Stomach (tissue), 9 donors: Measurements from ENCODE around the gene RPS6KA1. TPM values are rescaled to one million over a fixed set of nuclear protein-coding genes. Genes with fewer than 3 reads are reported as not detected.

Experiments used
- DNase-seq, 2 donors: peaks; one replicate each; pipeline versions ENCODE4 v3.0.0 to v3.0.0-alpha.2; 2013 to 2019
- H3K27ac ChIP-seq, 5 donors: fragments of 200-600 bp in 4 of 5; sonication (generic) in 4 of 5; one replicate each; pipeline ENCODE4 v1.5.1; 2013 to 2019; ENCODE audit warnings: mild to moderate bottlenecking in 1 of 5, moderate library complexity in 1 of 5
- H3K27me3 ChIP-seq, 3 donors: fragments of 200-600 bp; sonication (generic); one replicate each; pipeline ENCODE4 v1.5.1; 2017 to 2019; ENCODE audit warnings: mixed run types in 1 of 3
- H3K36me3 ChIP-seq, 4 donors: fragments of 200-600 bp; sonication (generic); 1 replicate in 3 of 4; 2 replicates in 1 of 4; pipeline ENCODE4 v1.5.1; 2016 to 2019
- H3K4me1 ChIP-seq, 4 donors: fragments of 200-600 bp; sonication (generic); one replicate each; pipeline ENCODE4 v1.5.1; 2016 to 2019
- H3K4me3 ChIP-seq, 4 donors: fragments of 200-600 bp; sonication (generic) in 3 of 4; one replicate each; pipeline ENCODE4 v1.5.1; 2016 to 2019; ENCODE audit warnings: mild to moderate bottlenecking in 1 of 4
- H3K9me3 ChIP-seq, 4 donors: fragments of 200-600 bp; sonication (generic); one replicate each; pipeline ENCODE4 v1.5.1; 2016 to 2019
- EP300 ChIP-seq: sonication (generic); formaldehyde crosslinking; IDR thresholded peaks from one replicate; pipeline ENCODE4 v1.6.1; 2017; ENCODE audit warnings: antibody characterized with exemption
- POLR2A ChIP-seq, 4 donors: fragments of 450-650 bp; IDR thresholded peaks; one replicate each; pipeline ENCODE4 v1.6.1; 2016; ENCODE audit warnings: antibody characterized with exemption in 4 of 4, control low read depth in 2 of 4, mild to moderate bottlenecking in 1 of 4, moderate library complexity in 1 of 4
- POLR2AphosphoS5 ChIP-seq, 3 donors: sonication (generic); formaldehyde crosslinking; IDR thresholded peaks; one replicate each; pipeline ENCODE4 v1.6.1; 2016; ENCODE audit warnings: antibody characterized with exemption in 3 of 3
- WGBS, 5 donors: extraction: QIAGEN DNeasy Blood & Tissue Kit in 3 of 5; methylation state at CpG; one replicate each; pipeline versions ENCODE4 v1.1.5 to v1.1.7; 2013 to 2018; 5-methylcytosine and 5-hydroxymethylcytosine counted together
- intact Hi-C: fragments of 100-400 bp; cut with DNase I; formaldehyde crosslinking; loops from one replicate; pipeline ENCODE4 v1.15.1; 2023; ENCODE audit warnings: low total_unique reads
- polyA plus RNA-seq, 3 donors: library from polyadenylated mRNA; stranded (reverse); fragments of 200-250 nt; gene quantifications; one replicate each; pipeline ENCODE4 v1.2.3, GENCODE V29; 2013
- total RNA-seq, 5 donors: library from RNA; depleted of rRNA; stranded (reverse); fragments of >200 nt; gene quantifications; one replicate each; pipeline versions ENCODE4 v1.1.0 to v1.2.3, GENCODE V29; 2014 to 2016
- TF ChIP-seq, protein P1 (sequence below), 7 experiments: fragments of 450-650 bp in 4 of 7; fragments of 200-600 bp in 3 of 7; sonication (generic) in 3 of 7; IDR thresholded peaks; one replicate each; pipeline ENCODE4 v1.5.1; 2016 to 2019; ENCODE audit warnings: antibody characterized with exemption in 7 of 7, control low read depth in 2 of 7, mild to moderate bottlenecking in 1 of 7
- donor health status: healthy with polysubstance abuse.
- donor health status: Bipolar disorder and iron deficiency.
- donor health status: healthy.

RPS6KA1 gene
- total and polyA plus RNA-seq, 8 donors = 15.2 to 769 (median 34.9) TPM

DNA sequence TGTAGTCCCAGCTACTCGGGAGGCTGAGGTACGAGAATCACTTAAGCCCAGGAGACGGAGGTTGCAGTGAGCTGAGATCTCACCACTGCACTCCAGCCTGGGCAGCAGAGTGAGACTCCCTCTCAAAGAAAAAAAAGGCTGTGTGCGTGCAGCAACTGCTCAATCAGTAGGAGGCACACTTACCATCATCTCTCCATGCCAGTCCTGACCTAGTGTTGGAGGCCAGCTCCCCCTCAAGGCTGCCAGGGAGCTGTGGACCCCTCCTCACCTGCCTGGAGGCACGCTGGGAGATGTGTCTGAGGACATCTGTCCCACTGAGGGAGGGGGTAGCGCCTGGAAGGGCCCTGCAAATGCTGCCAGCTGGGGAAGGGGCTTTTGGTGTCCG, 11.9 kb downstream of the RPS6KA1 start:
- Histone ChIP-seq H3K36me3 (peaks cover 0 to 20% (median 13%) of the 10 kb centered on the region in 4 donors), H3K4me3 (no peak overlapping the region), H3K27ac (peak overlapping the region; percentile 27 to 91 (median 79)), H3K4me1 (peaks cover 9 to 88% (median 27%) of the 10 kb centered on the region in 4 donors), H3K9me3 (no peaks in the 10 kb centered on the region), H3K27me3 (no peaks in the 10 kb centered on the region)
- DNase-seq = no peak
- intact Hi-C loops = no loop called here
- TF ChIP-seq, protein P1, sequence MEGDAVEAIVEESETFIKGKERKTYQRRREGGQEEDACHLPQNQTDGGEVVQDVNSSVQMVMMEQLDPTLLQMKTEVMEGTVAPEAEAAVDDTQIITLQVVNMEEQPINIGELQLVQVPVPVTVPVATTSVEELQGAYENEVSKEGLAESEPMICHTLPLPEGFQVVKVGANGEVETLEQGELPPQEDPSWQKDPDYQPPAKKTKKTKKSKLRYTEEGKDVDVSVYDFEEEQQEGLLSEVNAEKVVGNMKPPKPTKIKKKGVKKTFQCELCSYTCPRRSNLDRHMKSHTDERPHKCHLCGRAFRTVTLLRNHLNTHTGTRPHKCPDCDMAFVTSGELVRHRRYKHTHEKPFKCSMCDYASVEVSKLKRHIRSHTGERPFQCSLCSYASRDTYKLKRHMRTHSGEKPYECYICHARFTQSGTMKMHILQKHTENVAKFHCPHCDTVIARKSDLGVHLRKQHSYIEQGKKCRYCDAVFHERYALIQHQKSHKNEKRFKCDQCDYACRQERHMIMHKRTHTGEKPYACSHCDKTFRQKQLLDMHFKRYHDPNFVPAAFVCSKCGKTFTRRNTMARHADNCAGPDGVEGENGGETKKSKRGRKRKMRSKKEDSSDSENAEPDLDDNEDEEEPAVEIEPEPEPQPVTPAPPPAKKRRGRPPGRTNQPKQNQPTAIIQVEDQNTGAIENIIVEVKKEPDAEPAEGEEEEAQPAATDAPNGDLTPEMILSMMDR (IDR thresholded peaks at IDR 0.05) = no peak
- TF ChIP-seq EP300 (no peak), POLR2AphosphoS5 (IDR thresholded peaks at IDR 0.05) (no peak), POLR2A (IDR thresholded peaks at IDR 0.05) (no peak)
- WGBS, 5 donors = 80 to 92% (median 86%) methylated on average over 6 to 7 of the region's 7 CpGs

- no peak for TF ChIP-seq EP300
- TF ChIP-seq, protein P1 (IDR thresholded peaks at IDR 0.05) = peak in 3 of 7 experiments; percentile 14 to 35 (median 18)
- no peak for TF ChIP-seq POLR2A (IDR thresholded peaks at IDR 0.05)
- TF ChIP-seq POLR2AphosphoS5 (IDR thresholded peaks at IDR 0.05) = peak in 1 of 3 donors; percentile 38
- Histone ChIP-seq H3K9me3 (no peaks in the 10 kb centered on the region), H3K27me3 (no peaks in the 10 kb centered on the region), H3K4me1 (peaks cover 9 to 87% (median 28%) of the 10 kb centered on the region in 4 donors), H3K4me3 (no peak overlapping the region), H3K27ac (peak overlapping the region; percentile 28 to 91 (median 79)), H3K36me3 (peaks cover 4 to 23% (median 15%) of the 10 kb centered on the region in 4 donors)
- intact Hi-C loops = no loop called here
- peak; percentile 65 to 81 for DNase-seq
- 48 to 67% (median 60%) methylated on average over 16 to 18 of the region's 18 CpGs for whole genome bisulfite sequencing, 5 donors
These were observed 12.5 kb downstream of the RPS6KA1 start for GRCh38 chr1:26541816-26542711.

DNA sequence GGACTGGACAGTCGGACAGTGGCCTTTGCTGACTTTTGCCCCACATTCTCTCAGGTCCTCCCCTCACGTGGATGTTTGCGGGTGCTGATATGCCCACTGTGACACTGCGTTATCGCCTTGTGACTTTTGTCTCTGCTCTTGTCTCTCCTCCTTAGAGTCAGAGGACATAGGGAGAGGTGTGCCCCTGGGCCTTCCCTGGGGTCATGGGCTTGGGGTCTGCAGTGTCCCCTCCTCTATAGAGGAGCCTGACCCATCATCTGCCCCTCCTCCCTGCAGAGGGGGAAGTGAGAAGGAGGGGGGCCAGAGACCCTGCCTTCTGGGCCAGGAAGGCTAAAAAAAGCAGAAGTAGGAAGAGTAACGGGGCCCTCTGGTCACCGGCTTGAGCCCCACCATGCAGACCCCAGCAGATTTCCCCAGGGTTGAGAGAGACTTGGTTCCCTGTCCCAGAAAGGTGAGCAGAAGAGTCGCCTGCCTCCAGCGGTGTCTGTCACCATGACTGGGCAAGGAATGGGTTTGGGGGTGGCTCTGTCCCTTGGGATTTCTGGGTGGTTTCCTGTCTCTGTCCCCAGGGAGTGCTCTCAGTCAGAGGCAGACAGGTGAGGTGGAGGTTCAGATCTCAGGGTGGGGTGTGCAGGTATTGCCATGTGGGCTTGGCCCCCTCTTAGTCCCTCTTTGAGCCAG, 13.3 kb downstream of the RPS6KA1 start:
- intact Hi-C loops = no loop called here
- WGBS, 5 donors = 77 to 91% (median 83%) methylated on average over 6 to 9 of the region's 9 CpGs
- H3K4me1 ChIP-seq = peaks cover 9 to 87% (median 28%) of the 10 kb centered on the region in 4 donors
- TF ChIP-seq, protein P1 (IDR thresholded peaks at IDR 0.05) = no peak
- no peak for TF ChIP-seq EP300
- no peak for TF ChIP-seq POLR2A (IDR thresholded peaks at IDR 0.05)
- no peak for TF ChIP-seq POLR2AphosphoS5 (IDR thresholded peaks at IDR 0.05)
- H3K27me3 ChIP-seq = no peaks in the 10 kb centered on the region
- H3K9me3 ChIP-seq = no peaks in the 10 kb centered on the region
- H3K36me3 ChIP-seq = peaks cover 6 to 28% (median 15%) of the 10 kb centered on the region in 4 donors
- DNase-seq = no peak
- H3K4me3 ChIP-seq = peak overlapping the region in 1 of 4 donors; percentile 1
- H3K27ac ChIP-seq = peak overlapping the region; percentile 44 to 91 (median 79)

DNA sequence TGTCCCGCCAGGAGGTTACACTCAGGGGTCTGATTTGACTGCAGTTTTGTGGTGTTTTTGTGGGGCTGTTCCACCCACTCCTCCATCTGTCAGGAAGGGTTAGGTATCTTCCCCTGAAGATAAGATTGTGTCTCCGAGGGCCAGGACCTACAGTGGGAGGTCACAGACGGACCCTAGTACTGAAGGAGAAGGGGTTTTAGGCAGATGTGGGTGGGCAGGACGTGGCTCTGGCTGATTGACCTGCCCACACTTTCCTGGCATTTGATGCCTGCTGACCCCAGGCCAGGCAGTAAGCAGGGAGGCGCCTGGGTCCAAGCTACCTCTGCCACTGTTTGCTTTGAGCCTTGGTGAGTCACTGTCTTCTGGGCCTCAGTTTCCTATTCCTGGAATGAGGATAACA, 13.9 kb downstream of the RPS6KA1 start:
- 71 to 83% (median 79%) methylated on average over 5 of the region's 5 CpGs for WGBS, 5 donors
- Histone ChIP-seq H3K4me1 (peaks cover 9 to 83% (median 28%) of the 10 kb centered on the region in 4 donors), H3K4me3 (peak overlapping the region in 1 of 4 donors; percentile 1), H3K36me3 (peaks cover 8 to 34% (median 21%) of the 10 kb centered on the region in 4 donors), H3K9me3 (no peaks in the 10 kb centered on the region), H3K27me3 (no peaks in the 10 kb centered on the region), H3K27ac (peak overlapping the region; percentile 44 to 91 (median 79))
- no peak for TF ChIP-seq POLR2AphosphoS5 (IDR thresholded peaks at IDR 0.05)
- no peak for TF ChIP-seq POLR2A (IDR thresholded peaks at IDR 0.05)
- TF ChIP-seq EP300 = no peak
- TF ChIP-seq, protein P1 (IDR thresholded peaks at IDR 0.05) = no peak
- no peak for DNase-seq
- intact Hi-C loops = no loop called here
